ENCODE data around the gene ADPRHL1. TPM values are rescaled to one million over a fixed set of nuclear protein-coding genes. Genes with fewer than 3 reads are reported as not detected.

Gene ADPRHL1
- total RNA-seq, 1 experiment from 2014 or later = 2.7 TPM

DNA sequence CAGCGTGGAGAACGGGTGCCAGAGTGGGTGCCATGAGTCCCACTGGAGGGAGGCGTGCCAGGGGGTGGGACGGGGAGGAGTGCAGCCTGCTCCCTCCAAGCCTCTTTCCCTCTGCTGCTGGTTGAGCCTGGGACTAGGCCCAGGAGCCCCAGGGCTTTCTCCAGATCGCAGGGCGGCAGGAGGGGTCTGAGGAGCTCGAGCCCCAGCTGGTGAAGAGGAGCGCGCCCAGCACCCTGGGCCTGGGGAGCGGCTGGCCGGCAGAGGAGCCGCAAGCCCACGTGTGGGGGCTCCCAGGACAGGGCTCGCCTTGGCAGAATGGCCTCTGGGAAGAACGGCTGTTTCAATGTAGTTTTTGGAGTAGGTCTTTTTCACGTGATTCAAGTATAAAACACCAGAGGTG is 49.4 kb upstream of the ADPRHL1 start:
- Histone ChIP-seq H2BK15ac (ENCODE audit: low read depth, low read length) (no peak overlapping the region), H3K27me3 (ENCODE audit: insufficient read depth, low read length) (no peaks in the 10 kb centered on the region), H4K5ac (ENCODE audit: insufficient read length, low read depth, low read length) (no peak overlapping the region), H3T11ph (ENCODE audit: low read length) (no peak overlapping the region), H3K79me2 (ENCODE audit: insufficient read depth, low read length) (no peaks in the 10 kb centered on the region), H3K9ac (ENCODE audit: extremely low read depth, insufficient read length, low read length) (no peak overlapping the region), H2BK120ac (ENCODE audit: low read depth, low read length, poor library complexity, severe bottlenecking) (no peak overlapping the region), H4K8ac (replicated peaks; ENCODE audit: insufficient read length, low read depth, low read length) (no peak overlapping the region), H3K23me2 (ENCODE audit: insufficient read length, low read depth, low read length, poor library complexity, severe bottlenecking) (no peaks in the 10 kb centered on the region), H2BK12ac (ENCODE audit: insufficient read length, low read depth, low read length) (no peak overlapping the region), H2AK5ac (ENCODE audit: insufficient read length, low read length) (no peak overlapping the region), H3K79me1 (ENCODE audit: insufficient read depth, low read depth, low read length, poor library complexity, severe bottlenecking) (no peaks in the 10 kb centered on the region), H3K14ac (ENCODE audit: insufficient read depth, low read length) (no peak overlapping the region), H3K18ac (ENCODE audit: insufficient read length, low read depth, low read length) (no peak overlapping the region), H2AFZ (ENCODE audit: low read length) (no peak overlapping the region), H4K91ac (ENCODE audit: insufficient read length, low read depth, low read length) (no peak overlapping the region), H3K23ac (ENCODE audit: insufficient read length, low read depth, low read length) (no peak overlapping the region), H2BK20ac (ENCODE audit: low read depth, low read length, poor library complexity, severe bottlenecking) (no peak overlapping the region), H3K4me1 (ENCODE audit: insufficient read depth, low read length) (no peaks in the 10 kb centered on the region), H3K4me2 (ENCODE audit: insufficient read depth, insufficient read length, low read length) (no peak overlapping the region), H3K56ac (ENCODE audit: insufficient read length, low read depth, low read length) (no peak overlapping the region), H4K20me1 (ENCODE audit: control insufficient read depth, insufficient read depth, insufficient read length) (no peaks in the 10 kb centered on the region), H3K9me3 (ENCODE audit: control insufficient read depth, low read depth, low read length) (no peaks in the 10 kb centered on the region), H2BK5ac (ENCODE audit: insufficient read length, low read length) (no peak overlapping the region), H3K4ac (ENCODE audit: low read depth, low read length) (no peak overlapping the region), H3K27ac (ENCODE audit: insufficient read length, low read depth, low read length) (no peak overlapping the region)
- WGBS (ENCODE audit: extremely low coverage, insufficient read length, low lambda C conversion rate) = no CpG with 5 or more reads among the region's 16 CpGs
- H3K36me3 Mint-ChIP-seq (ENCODE audit: insufficient read depth in 1 of 3, low read depth in 3 of 3) = peaks cover 20 to 74% (median 69%) of the 10 kb centered on the region in 3 experiments; a peak in 6 of 7 replicates
- H3K27me3 Mint-ChIP-seq (ENCODE audit: low read depth) = no peaks in the 10 kb centered on the region
- no peaks in the 10 kb centered on the region; a peak in 1 of 4 replicates for H3K4me1 Mint-ChIP-seq
- TF ChIP-seq, protein P1, sequence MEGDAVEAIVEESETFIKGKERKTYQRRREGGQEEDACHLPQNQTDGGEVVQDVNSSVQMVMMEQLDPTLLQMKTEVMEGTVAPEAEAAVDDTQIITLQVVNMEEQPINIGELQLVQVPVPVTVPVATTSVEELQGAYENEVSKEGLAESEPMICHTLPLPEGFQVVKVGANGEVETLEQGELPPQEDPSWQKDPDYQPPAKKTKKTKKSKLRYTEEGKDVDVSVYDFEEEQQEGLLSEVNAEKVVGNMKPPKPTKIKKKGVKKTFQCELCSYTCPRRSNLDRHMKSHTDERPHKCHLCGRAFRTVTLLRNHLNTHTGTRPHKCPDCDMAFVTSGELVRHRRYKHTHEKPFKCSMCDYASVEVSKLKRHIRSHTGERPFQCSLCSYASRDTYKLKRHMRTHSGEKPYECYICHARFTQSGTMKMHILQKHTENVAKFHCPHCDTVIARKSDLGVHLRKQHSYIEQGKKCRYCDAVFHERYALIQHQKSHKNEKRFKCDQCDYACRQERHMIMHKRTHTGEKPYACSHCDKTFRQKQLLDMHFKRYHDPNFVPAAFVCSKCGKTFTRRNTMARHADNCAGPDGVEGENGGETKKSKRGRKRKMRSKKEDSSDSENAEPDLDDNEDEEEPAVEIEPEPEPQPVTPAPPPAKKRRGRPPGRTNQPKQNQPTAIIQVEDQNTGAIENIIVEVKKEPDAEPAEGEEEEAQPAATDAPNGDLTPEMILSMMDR (conservative IDR thresholded peaks at IDR 0.05) = no peak
- no peaks in the 10 kb centered on the region for H3K9me3 Mint-ChIP-seq
- no peak for DNase-seq
- no peak overlapping the region for H3K4me3 Mint-ChIP-seq
- H3K27ac Mint-ChIP-seq = no peak overlapping the region
